ENCODE data around the gene SNX6. TPM values are rescaled to one million over a fixed set of nuclear protein-coding genes. Genes with fewer than 3 reads are reported as not detected.
"Not testable (repeated sequence)": the region's sequence is repeated elsewhere in the genome, so short reads cannot be mapped to it uniquely, and the experiment has no call there.

Gene SNX6
- total RNA-seq = 10 to 100 TPM; 55.6 to 59.4 TPM

DNA sequence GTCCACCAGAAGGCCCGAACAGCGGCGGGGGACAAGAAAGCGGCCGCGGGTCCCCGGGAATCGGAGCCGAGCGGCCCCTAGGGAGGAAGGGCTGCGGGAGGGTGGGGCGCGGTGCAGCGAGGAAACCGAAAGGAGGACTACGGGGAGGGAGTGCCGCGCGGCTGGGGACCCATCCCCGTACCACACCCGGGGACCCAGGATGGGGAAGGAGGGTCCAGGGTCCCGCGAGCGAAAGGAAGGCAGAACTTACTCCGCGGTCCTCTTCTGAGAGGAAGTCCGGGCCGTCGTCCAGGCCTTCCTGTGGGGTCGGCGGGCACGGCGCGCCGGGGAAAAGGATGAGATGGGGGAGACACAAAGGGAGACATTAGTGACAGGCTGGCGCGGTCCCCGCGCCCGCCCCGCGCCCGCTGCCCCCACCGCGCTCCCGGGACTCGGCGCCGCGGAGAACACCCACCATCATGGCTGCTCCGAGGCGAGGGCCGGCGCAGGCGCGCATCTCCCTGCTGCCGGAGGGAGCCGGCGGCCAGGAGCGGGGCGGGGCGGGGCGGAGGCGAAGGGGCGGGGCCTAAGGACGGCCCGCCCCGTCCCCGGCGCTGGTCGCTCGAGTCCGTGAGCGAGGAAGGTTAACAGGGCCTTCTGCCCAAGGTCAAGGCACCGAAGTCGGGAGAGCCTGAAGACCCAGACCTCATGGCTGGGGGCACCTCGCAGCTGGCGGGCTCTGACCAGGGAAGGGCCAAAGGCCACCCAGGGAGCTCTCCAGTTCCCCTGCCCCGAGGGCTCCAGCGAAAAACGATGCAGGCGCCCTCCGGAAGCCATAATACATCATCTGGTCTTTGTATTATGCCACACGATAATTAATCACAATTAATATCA is at the start of gene SNX6:
SNX6 (minus strand) TSS at position 492 of the 873 bp plus-strand sequence; CDS start at position 460, 32 bp downstream.
- POLR2A ChIA-PET = interaction anchor here (0.6 kb wide), 1 partner anchor 139 kb away, joined by 4 read pairs; no protein-coding TSS in a partner anchor
- CTCF ChIA-PET = interaction anchor here (0.7 kb wide), 1 partner anchor 317 kb away, joined by 3 read pairs; no protein-coding TSS in a partner anchor

DNA sequence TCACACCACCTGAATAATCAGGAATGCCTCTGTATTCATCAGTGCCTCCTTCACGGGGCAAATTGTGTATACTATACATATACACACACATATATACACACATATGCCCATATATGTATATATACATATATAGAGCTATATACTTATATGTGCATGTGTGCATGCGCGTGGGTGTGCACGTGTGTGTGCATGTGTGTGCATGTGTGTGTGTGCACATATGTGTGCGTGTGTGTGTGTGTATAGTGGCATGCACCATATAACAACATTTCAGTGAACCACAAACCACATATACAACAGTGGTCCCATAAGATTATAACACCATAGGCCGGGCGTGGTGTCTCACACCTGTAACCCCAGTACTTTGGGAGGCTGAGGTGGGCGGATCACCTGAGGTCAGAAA is 48.8 kb upstream of the SNX6 start:
- CTCF ChIA-PET = interaction anchor here (1.1 kb wide), 1 partner anchor 44 kb away, joined by 3 read pairs; no protein-coding TSS in a partner anchor
- POLR2A ChIA-PET = no interaction called here

DNA sequence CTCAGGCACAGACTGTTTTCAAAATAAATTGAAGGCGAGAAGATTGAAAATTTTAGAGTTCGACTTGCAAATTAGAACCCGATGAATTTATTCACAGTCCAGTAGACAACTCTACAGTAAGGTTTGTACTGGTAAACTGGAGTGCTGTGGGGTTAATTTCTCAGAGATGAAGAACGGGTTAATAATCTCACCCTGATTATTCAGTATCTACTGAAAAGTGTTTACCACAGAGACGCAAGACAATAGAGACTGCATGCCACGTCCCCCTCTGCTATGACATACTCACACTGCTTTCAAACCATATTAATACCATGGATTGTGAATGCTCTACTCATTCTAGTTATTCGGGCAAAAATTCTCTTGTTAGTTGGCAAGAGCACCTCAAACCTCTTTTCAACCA is 48.4 kb upstream of the SNX6 start:
- ChIA-PET POLR2A (no interaction called here), CTCF (no interaction called here)

DNA sequence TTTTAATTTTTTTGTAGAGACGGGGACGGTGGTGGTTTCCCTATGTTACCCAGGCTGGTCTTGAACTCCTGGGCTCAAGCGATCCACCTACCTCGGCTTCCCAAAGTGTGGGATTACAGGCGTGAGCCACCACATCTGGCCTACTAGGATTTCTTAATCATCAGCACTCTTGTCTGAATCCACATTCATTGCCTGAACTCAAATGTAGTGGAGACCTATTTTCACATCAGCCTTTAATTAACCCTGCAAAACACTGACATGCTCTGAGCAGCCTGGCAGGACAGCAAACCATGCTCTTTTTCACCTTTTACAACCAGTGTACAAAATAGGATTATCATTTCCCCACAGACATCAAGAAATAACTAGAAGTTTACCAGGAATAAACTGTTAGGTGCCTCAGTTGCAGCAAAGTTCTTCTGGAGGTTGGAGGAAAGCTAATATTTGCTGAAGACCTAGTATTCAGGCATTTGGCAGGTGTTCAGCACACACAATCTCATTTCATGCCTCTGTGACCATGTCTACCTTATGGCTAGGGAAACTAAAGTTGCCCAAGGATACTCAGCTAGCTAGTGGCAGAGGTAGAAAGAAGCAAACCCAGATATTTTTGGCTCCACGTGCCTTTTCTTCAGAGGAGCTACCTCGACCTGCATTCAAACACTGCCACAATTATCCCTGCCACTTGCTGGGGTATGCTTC is 46.7 kb upstream of the SNX6 start:
- CTCF ChIA-PET = interaction anchor here (3.9 kb wide), 1 partner anchor 46 kb away, joined by 12 read pairs; no protein-coding TSS in a partner anchor
- POLR2A ChIA-PET = no interaction called here

DNA sequence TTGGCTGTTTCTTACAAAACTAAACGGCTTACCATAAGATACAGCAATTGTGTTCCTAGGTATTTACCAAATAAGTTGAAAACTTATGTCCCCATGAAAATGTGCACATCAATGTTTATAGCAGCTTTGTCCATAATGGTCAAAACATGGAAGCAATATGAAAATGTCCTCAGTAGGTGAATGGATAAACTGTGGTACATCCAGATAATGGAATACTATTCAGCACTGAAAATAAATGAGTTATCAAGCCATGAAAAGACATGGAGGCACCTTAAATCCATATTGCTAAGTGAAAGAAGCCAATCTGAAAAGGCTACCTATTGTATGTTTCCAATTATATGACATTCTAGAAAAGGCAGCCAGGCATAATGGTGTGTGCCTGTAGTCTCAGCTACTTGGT is 43.8 kb upstream of the SNX6 start:
- ChIA-PET CTCF (interaction anchor here (1.4 to 1.5 kb wide), 2 partner anchors 44 to 49 kb away, joined by 6 to 13 read pairs; no protein-coding TSS in a partner anchor), POLR2A (interaction anchor here (0.7 kb wide), 1 partner anchor 202 kb away, joined by 3 read pairs; the partner anchor contains the start of gene BAZ1A)

DNA sequence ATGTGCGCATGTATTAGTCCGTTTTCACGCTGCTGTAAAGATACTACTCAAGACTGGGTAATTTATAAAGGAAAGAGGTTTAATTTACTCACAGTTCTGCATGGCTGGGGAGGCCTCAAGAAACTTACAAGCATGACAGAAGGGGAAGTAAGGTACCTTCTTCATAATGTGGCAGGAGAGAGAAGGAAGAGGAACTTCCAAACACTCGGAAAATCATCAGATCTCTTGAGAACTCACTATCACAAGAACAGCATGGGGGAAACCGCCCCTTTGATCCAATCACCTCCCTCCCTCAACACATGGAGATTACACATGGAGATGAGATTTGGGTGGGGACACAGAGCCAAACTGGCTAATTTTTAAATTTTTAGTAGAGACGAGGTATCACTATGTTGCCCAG is 41.8 kb upstream of the SNX6 start:
- POLR2A ChIA-PET = interaction anchor here (0.6 kb wide), 1 partner anchor 723 kb away, joined by 3 read pairs; no protein-coding TSS in a partner anchor
- CTCF ChIA-PET = interaction anchor here (0.8 to 2.1 kb wide), 5 partner anchors 48 to 310 kb away, joined by 3 to 6 read pairs (median 3); no protein-coding TSS in a partner anchor

DNA sequence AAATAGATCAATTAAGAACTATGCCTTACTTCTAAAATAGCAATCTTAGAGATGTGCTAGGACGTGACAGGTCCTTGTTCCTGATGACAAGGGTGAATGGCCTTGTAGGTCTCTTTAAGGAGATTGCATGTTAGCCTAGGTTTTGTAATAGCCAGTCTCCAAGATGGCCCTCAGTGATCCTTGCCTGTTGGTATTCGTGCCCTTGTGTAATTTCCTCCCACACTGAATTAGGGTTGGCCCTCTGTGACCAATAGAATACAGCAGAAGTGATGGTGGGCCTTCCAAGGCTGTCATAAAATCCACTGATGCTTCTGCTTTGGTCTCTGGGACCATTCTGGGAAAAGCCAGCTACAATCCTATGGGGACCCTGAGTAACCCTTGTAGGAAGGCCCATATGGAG is 38.2 kb upstream of the SNX6 start:
- CTCF ChIA-PET = no interaction called here

DNA sequence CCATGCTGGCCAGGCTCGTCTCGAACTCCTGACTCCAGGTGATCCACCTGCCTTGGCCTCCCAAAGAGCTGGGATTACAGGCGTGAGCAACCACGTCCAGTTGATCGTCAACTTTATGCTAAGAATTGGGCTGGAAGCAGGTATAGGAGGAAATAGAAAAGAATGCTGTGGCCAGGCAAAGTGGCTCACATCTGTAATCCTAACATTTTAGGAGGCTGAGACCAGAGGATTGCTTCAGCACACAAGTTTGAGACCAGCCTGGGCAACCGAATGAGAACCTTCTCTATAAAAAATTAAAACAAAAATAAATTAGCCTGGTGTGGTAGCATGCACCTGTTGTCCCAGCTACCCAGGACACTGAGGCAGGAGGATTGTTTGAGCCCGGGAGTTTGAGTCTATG is 37.1 kb upstream of the SNX6 start:
- CTCF ChIA-PET = interaction anchor here (0.8 kb wide), 1 partner anchor 55 kb away, joined by 3 read pairs; no protein-coding TSS in a partner anchor

More for the DNA sequence above, 38.2 kb upstream of the SNX6 start:
- POLR2A ChIA-PET = no interaction called here

DNA sequence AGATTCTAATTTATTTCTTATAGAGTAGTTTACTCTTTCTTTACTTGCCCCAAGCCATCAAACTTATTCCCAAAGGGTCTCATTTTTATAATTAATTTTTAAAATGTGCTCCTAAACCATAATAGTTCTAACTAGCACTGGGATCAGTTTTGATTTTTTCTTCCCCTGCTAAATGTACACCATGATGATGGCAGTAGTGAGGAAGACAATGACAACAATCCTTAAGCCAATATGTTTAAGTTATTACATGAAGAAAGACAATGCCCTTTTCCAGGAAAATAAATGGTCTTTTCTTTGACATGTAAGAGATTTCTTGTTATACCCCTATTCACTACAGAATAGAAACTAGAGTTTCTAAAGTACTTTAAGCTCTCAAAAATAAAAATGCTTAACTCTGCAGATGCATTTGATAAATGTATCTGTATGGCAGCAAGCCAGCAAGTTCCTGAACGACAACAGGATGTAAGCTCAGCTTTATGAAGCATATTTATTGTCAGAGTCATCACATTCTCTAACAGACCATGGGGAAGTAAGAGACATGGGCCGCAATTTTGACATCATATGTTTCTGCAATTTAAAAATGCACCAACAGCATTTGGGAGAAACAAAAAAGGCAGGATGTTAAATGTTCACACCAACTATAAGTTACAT is 36.0 kb upstream of the SNX6 start:
- ChIA-PET CTCF (no interaction called here), POLR2A (no interaction called here)

More for the DNA sequence above, 37.1 kb upstream of the SNX6 start:
- POLR2A ChIA-PET = no interaction called here

DNA sequence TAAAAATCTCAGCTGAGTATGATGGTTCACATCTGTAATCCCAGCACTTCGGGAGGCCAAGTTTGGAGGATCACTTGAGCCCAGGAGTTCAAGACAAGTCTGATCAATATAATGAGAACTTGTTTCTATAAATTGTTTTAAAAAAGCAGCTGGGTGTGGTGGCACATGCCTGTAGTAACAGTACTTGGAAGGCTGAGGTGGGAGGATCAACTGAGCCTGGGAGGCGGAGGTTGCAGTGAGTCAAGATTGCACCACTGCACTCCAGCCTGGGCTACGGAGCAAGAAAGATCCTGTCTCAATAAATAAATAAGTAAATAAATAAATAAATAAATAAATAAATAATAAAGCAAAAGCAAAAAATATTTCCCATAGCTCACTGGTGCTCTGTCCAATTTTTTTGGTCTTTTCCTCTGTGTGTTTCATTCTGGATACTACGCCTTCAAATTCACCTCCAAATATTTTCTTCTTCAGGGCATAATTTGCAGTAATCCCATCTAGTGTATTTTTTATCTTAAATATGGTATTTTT is 32.7 kb upstream of the SNX6 start:
- ChIA-PET CTCF (interaction anchor here (0.6 kb wide), 1 partner anchor 12 kb away, joined by 3 read pairs; no protein-coding TSS in a partner anchor), POLR2A (no interaction called here)

DNA sequence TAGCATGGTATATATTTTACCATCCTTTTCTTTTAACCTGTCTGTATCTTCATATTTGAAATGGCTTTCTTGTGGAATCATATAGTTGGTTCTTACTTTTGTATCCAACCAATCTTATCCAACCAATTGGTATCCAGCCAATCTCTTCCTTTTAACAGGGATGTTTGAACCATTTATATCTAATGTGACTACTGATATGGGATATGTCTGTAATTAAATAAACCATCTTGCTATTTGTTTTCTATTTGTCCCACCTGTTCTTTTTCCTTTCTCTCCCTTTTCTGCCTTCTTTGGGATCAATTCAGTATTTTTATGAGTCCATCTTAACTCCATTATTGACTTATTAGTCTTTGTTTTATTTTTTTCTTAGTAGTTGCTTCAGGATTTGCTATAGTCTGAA is 30.8 kb upstream of the SNX6 start:
- ChIA-PET CTCF (no interaction called here), POLR2A (interaction anchor here (0.6 kb wide), 1 partner anchor 26 kb away, joined by 7 read pairs; no protein-coding TSS in a partner anchor)

DNA sequence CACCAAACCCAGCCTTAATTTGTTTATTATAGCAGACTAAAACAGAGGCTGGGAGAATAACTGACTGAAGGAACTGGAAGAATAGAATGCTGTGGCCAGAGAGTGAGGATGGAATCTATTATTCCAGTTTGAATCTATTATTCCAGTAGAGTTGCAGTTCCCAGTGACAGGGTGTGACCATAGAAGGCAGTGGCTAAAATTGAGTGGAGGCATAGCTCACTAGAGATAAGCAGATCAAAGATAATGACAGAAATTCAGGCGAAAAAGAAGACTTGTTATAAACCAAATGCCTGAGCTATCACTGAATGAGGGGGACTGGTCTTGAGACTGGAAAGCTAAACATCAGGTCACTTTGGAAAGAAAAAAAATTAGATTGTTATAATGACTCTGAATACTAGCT is 26.0 kb upstream of the SNX6 start:
- CTCF ChIA-PET = no interaction called here
- POLR2A ChIA-PET = no interaction called here

DNA sequence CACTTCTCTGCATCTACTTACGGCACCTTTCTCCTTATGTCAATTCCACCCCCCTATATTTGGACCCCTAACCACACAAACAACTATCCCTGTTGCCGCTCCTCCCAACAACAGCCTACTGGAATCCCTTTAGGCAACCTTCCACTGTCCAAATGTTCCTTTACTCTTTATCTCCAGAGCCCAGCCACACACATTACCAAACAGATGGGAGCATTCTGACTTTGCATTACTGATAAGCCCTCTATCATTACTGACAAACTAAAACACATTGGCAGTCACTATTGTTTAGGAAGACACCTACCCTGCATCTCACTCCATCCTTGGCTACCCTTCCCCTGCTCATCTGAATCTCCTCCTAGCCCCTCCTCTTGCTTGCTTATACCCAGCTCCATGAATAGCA is 23.1 kb upstream of the SNX6 start:
- CTCF ChIA-PET = not testable (repeated sequence)

DNA sequence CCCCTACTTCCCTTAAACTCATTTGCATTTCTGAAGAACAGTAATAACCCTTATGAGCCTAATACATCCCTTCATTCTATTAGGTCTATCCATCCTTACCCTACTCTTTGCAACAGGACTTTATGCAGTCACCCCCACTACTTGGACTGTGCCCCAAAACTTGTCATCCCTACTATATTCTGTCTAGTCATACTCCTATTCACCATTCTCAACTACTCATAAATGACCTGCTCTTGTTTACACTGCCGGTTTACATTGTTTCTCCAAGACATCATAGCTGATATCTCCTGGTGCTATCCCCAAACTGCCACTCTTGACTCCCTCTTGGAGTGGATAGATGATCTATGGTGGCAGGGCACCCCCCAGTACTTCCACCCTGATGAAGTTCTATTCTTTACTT is 22.4 kb upstream of the SNX6 start:
- POLR2A ChIA-PET, CTCF ChIA-PET: not testable (repeated sequence)

More for the DNA sequence above, 23.1 kb upstream of the SNX6 start:
- POLR2A ChIA-PET = not testable (repeated sequence)

DNA sequence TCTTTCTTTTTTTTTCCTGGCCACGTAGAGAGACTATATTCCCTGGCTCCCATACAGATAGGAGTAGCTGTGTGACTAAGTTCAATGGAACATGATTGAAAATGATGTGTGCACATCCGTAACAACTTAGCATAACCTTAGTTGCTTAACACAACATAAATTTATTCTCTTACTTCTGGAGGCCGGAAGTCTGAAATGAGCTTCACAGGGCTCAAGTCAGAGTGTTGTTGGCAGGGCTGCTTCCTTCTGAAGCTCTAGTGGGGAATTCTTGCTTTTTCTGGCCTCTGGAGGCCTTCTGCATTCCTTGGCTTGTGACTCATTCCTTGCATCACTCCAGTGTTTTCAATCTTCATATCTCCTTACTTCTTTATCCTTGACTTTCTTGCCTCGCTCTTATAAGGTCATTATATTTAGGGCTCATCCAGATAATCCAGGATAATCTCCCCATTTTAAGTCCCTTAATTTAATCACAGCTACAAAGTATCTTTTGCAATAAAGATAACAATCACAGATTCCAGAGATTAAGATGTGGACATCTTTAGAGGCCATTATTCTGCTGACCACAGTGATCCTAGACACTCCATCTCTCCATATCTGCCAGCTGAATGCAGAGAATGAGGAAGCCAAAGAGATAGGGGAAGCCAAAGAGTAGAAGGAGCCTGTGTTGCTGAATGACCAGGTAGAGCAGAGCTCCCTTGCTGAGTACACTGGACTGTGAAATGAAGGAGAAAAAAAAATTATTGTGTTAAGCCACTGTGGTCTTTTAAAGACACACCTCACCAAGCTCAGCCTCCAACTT is 21.0 kb upstream of the SNX6 start:
- CTCF ChIA-PET = no interaction called here
- POLR2A ChIA-PET = no interaction called here

DNA sequence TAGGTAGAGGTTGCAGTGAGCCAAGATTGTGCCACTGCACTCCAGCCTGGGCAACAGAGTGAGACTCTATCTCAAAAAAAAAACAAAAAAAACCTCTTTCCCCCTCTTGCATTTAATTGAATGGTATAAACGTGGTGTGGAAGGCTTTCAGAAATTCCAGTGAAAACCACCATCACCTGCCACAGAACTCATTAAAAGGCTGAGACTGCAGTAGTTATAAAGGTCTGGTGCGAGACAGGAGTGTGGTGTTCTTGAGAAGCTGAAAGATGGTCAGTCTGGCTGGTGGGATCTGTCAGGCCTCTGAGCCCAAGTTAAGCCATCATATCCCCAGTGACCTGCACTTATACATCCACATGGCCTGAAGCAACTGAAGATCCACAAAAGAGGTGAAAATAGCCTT is 20.1 kb upstream of the SNX6 start:
- CTCF ChIA-PET, POLR2A ChIA-PET: not testable (repeated sequence)

DNA sequence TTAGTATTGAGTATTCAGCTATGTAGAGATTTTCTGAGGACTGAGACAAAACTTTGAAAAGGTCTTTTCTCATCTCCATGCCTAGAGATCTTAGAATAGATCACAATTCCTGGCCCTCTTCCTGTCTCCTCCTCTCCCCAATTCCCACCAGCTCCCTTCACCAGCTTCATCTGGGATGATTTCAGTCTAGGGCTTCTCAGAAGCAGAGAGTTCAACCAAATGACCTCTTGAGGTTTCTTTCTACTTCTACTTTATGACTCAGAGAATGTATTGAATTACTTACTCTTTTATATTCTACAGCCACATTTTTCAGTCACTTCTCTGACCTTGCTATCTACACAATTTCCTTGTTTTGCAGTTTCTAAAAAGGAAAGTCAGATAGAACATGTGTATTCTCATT is 19.4 kb upstream of the SNX6 start:
- ChIA-PET POLR2A (no interaction called here), CTCF (no interaction called here)

DNA sequence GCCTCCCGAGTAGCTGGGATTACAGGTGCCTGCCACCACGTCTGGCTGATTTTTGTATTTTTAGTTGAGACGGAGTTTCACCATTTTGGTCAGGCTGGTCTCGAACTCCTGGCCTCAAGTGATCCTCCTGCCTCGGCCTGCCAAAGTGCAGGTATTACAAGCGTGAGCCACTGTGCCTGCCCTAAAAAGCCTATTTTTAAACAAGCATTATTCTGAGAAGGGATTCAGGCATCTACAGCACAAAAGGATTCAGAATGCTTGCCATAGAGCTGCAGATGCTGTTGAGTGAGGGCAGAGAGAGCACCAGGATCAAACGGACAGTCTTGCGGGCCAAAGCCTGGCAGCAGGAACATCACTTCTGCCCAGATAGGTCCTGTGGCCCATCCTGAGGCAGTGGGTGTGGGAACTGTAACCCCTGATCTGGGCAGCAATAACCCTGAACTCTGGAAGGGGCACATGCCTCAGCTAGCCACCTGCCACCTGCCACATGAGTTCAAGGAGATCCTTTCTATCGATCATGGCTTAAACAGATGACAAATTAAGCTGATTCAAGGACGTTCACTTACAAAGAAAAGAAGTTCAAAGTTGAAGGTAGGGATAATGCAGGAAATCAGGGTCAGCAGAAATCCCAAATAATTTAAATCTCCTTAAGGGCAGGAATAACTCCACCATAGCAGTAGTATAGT is 16.8 kb upstream of the SNX6 start:
- CTCF ChIA-PET = no interaction called here
- POLR2A ChIA-PET = no interaction called here
